IMR-90 (cell line): ENCODE data around the gene COL15A1. TPM values are rescaled to one million over a fixed set of nuclear protein-coding genes. Genes with fewer than 3 reads are reported as not detected.

ENCODE experiments used
- ATAC-seq: fragments of 200-7000 bp; cut with Tn5 transposase; 2 replicates; pipeline ENCODE4 v1.9.1; 2020; ENCODE audit warnings: low read depth, mild to moderate bottlenecking, moderate library complexity
- BruUV-seq: library from RNA; stranded (reverse); fragments of 400-500 nt; replicated peaks from 2 replicates; lab custom pipeline; 2021; lab: Mats Ljungman, UMichigan
- CTCF ChIA-PET: fragments of 300-600 bp; formaldehyde crosslinking; extraction: SDS; loops from one replicate; lab custom pipeline; 2021; ENCODE audit warnings: antibody characterized with exemption; lab: Yijun Ruan, JAX
- POLR2A ChIA-PET: fragments of 300-600 bp; sonication (Branson Sonifier 250); formaldehyde crosslinking; loops from one replicate; lab custom pipeline; 2022; ENCODE audit warnings: antibody characterized with exemption; ENCODE audit not compliant: unreplicated experiment; lab: Charles Lee
- DNase-seq: peaks from one replicate; pipeline ENCODE4 v3.0.0; 2013
- H2AFZ ChIP-seq: replicated peaks from 2 replicates; pipeline ENCODE3; 2013; ENCODE audit warnings: low read length, mild to moderate bottlenecking; ENCODE audit not compliant: poor library complexity
- H2AK5ac ChIP-seq: 2 replicates; pipeline ENCODE4 v1.6.1; 2013; ENCODE audit warnings: low read depth, low read length, inconsistent platforms
- H2AK9ac ChIP-seq: replicated peaks from 2 replicates; pipeline ENCODE3; 2013; ENCODE audit warnings: mild to moderate bottlenecking, low read depth, low read length, moderate library complexity; ENCODE audit not compliant: poor library complexity
- H2BK120ac ChIP-seq: 2 replicates; pipeline ENCODE4 v1.6.1; 2013; ENCODE audit warnings: low read depth, low read length, inconsistent platforms
- H2BK15ac ChIP-seq: 3 replicates; pipeline ENCODE4 v1.6.1; 2013; ENCODE audit warnings: low read depth, low read length, inconsistent platforms
- H2BK20ac ChIP-seq: 2 replicates; pipeline ENCODE4 v1.6.1; 2013; ENCODE audit warnings: low read depth, mild to moderate bottlenecking, inconsistent platforms, low read length, moderate library complexity
- H2BK5ac ChIP-seq: 2 replicates; pipeline ENCODE4 v1.6.1; 2013; ENCODE audit warnings: mild to moderate bottlenecking, low read depth, low read length, inconsistent platforms; ENCODE audit not compliant: poor library complexity, severe bottlenecking
- H3K14ac ChIP-seq: replicated peaks from 2 replicates; pipeline ENCODE4 v1.6.1; 2013; ENCODE audit warnings: low read depth, low read length, inconsistent platforms
- H3K18ac ChIP-seq: 2 replicates; pipeline ENCODE4 v1.6.1; 2013; ENCODE audit warnings: low read depth, low read length, control low read depth
- H3K23ac ChIP-seq: 2 replicates; pipeline ENCODE4 v1.6.1; 2013; ENCODE audit warnings: low read depth, low read length, inconsistent platforms
- H3K27ac ChIP-seq: 2 replicates; pipeline ENCODE4 v1.5.1; 2013; ENCODE audit warnings: mild to moderate bottlenecking, control low read depth, low read length; ENCODE audit not compliant: insufficient read depth
- H3K27me3 ChIP-seq: 2 replicates; pipeline ENCODE4 v1.6.1; 2013; ENCODE audit warnings: low read length; ENCODE audit not compliant: control insufficient read depth, insufficient read depth
- H3K36me3 ChIP-seq: 2 replicates; pipeline ENCODE4 v1.6.1; 2013; ENCODE audit warnings: low read length, mixed read lengths; ENCODE audit not compliant: control insufficient read depth, insufficient read depth
- H3K4ac ChIP-seq: 2 replicates; pipeline ENCODE4 v1.6.1; 2013; ENCODE audit warnings: low read depth, low read length, inconsistent platforms
- H3K4me1 ChIP-seq: 2 replicates; pipeline ENCODE4 v1.6.1; 2013; ENCODE audit warnings: low read length, mixed read lengths; ENCODE audit not compliant: control insufficient read depth, insufficient read depth
- H3K4me2 ChIP-seq: 2 replicates; pipeline ENCODE4 v1.6.1; 2013; ENCODE audit warnings: low read depth, mild to moderate bottlenecking, control low read depth, low read length, moderate library complexity
- H3K4me3 ChIP-seq: 2 replicates; pipeline ENCODE4 v1.5.1; 2013; ENCODE audit warnings: low read depth, mild to moderate bottlenecking, control low read depth, low read length, moderate library complexity; ENCODE audit not compliant: insufficient read depth
- H3K56ac ChIP-seq: 2 replicates; pipeline ENCODE4 v1.6.1; 2013; ENCODE audit warnings: low read length, inconsistent platforms; ENCODE audit not compliant: insufficient read depth; ENCODE audit errors: extremely low read depth
- H3K79me1 ChIP-seq, 2 experiments: 2 replicates each; pipeline ENCODE4 v1.6.1; 2013; ENCODE audit warnings: low read length in 2 of 2, inconsistent platforms in 1 of 2, low read depth in 1 of 2
- H3K9ac ChIP-seq: 2 replicates; pipeline ENCODE4 v1.6.1; 2013; ENCODE audit warnings: low read depth, low read length, control low read depth
- H3K9me1 ChIP-seq: 2 replicates; pipeline ENCODE4 v1.6.1; 2013; ENCODE audit warnings: low read length, inconsistent platforms; ENCODE audit not compliant: insufficient read depth
- H3K9me3 ChIP-seq: 2 replicates; pipeline ENCODE4 v1.6.1; 2013; ENCODE audit warnings: low read length; ENCODE audit not compliant: control insufficient read depth, insufficient read depth
- H4K20me1 ChIP-seq: 2 replicates; pipeline ENCODE4 v1.6.1; 2013; ENCODE audit warnings: low read length, inconsistent platforms; ENCODE audit not compliant: insufficient read depth
- H4K5ac ChIP-seq: 2 replicates; pipeline ENCODE4 v1.6.1; 2013; ENCODE audit warnings: mild to moderate bottlenecking, low read depth, low read length, control low read depth
- H4K8ac ChIP-seq, 2 experiments: 2 replicates each; pipeline ENCODE4 v1.6.1; 2013; ENCODE audit warnings: low read depth in 2 of 2, low read length in 2 of 2, control low read depth in 1 of 2, inconsistent platforms in 1 of 2
- H4K91ac ChIP-seq: 2 replicates; pipeline ENCODE4 v1.6.1; 2013; ENCODE audit warnings: low read depth, low read length, inconsistent platforms; ENCODE audit not compliant: insufficient read depth
- CEBPB ChIP-seq: IDR thresholded peaks from 2 replicates; pipeline ENCODE4 v1.6.1; 2012; ENCODE audit warnings: low read depth, low read length, improper control_type of control experiment
- CHD1 ChIP-seq: IDR thresholded peaks from 2 replicates; pipeline ENCODE4 v1.6.1; 2012; ENCODE audit warnings: low read depth, low read length, improper control_type of control experiment
- ELK1 ChIP-seq: fragments of 150-350 bp; IDR thresholded peaks from 2 replicates; pipeline ENCODE4 v1.6.1; 2016; ENCODE audit warnings: low read depth, mild to moderate bottlenecking, low read length, moderate library complexity, borderline replicate concordance
- FOS ChIP-seq: fragments of 150-350 bp; IDR thresholded peaks from 2 replicates; pipeline ENCODE4 v1.6.1; 2016; ENCODE audit warnings: low read depth, low read length
- MAFK ChIP-seq: IDR thresholded peaks from 2 replicates; pipeline ENCODE4 v1.6.1; 2012; ENCODE audit warnings: low read depth, low read length, improper control_type of control experiment
- MAZ ChIP-seq: IDR thresholded peaks from 2 replicates; pipeline ENCODE4 v1.6.1; 2012; ENCODE audit warnings: low read depth, mild to moderate bottlenecking, low read length, improper control_type of control experiment, moderate library complexity, borderline replicate concordance
- MXI1 ChIP-seq: IDR thresholded peaks from 2 replicates; pipeline ENCODE4 v1.6.1; 2012; ENCODE audit warnings: low read depth, mild to moderate bottlenecking, low read length, moderate library complexity, borderline replicate concordance
- NFE2L2 ChIP-seq: fragments of 150-350 bp; IDR thresholded peaks from 2 replicates; pipeline ENCODE4 v1.6.1; 2016; ENCODE audit warnings: low read depth, mild to moderate bottlenecking, low read length
- POLR2A ChIP-seq: IDR thresholded peaks from 2 replicates; pipeline ENCODE4 v1.6.1; 2012; ENCODE audit warnings: mild to moderate bottlenecking, low read depth, low read length
- RCOR1 ChIP-seq: IDR thresholded peaks from 2 replicates; pipeline ENCODE4 v1.6.1; 2012; ENCODE audit warnings: mild to moderate bottlenecking, low read length, improper control_type of control experiment; ENCODE audit not compliant: insufficient replicate concordance
- WGBS, 2 experiments: methylation state at CpG; one replicate each; pipeline versions ENCODE4 v1.1.5 to v1.1.7; 2013; ENCODE audit warnings: missing lambda C conversion rate in 2 of 2; ENCODE audit not compliant: insufficient read length in 1 of 2; ENCODE audit errors: extremely low coverage in 2 of 2; 5-methylcytosine and 5-hydroxymethylcytosine counted together
- dilution Hi-C: fragments of 300-500 bp; cut with HindIII; formaldehyde crosslinking; loops from one replicate; pipeline ENCODE4 v1.14.3; 2018; ENCODE audit warnings: low sequenced_read_pairs; ENCODE audit not compliant: unreplicated experiment
- in situ Hi-C: fragments of 300-500 bp; cut with MboI; formaldehyde crosslinking; loops from 3 replicates; pipeline ENCODE4 v1.14.3; 2019; ENCODE audit warnings: low sequenced_read_pairs, inconsistent platforms, mixed read lengths
- intact Hi-C: fragments of 100-400 bp; cut with micrococcal nuclease; formaldehyde crosslinking; loops from 2 replicates; pipeline ENCODE4 v1.10.0; 2022
- polyA plus RNA-seq, 3 experiments: library from polyadenylated mRNA; depleted of rRNA; stranded (reverse); fragments of >200 nt; gene quantifications; 2 replicates each; pipeline ENCODE4 v1.2.3, GENCODE V29; 2012; ENCODE audit warnings: low replicate concordance in 1 of 3
- total RNA-seq: library from RNA; depleted of rRNA; stranded (reverse); fragments of >200 nt; gene quantifications from 2 replicates; pipeline ENCODE4 v1.2.3, GENCODE V29; 2012

Gene COL15A1
- total and polyA plus RNA-seq, 2 of the 4 experiments (the other 2 are of a cell fraction) = 2.2 to 3.7 TPM

- intact Hi-C loops = no loop called here
- H3K9ac ChIP-seq = peak overlapping the region; percentile 16; the same call in 1 of the 2 replicates
- H2AFZ ChIP-seq = no peak overlapping the region
- no TSS peak for BruUV-seq
- peak overlapping the region; percentile 74 for H3K14ac ChIP-seq
- H3K27ac ChIP-seq = peak overlapping the region; percentile 64; the same call in 1 of the 2 replicates
- 100% methylated on average over 2 to 3 of the region's 7 CpGs for WGBS, 2 experiments
- ChIA-PET CTCF (no interaction called here), POLR2A (no interaction called here)
- H2BK20ac ChIP-seq = peak overlapping the region; percentile 84
- peak overlapping the region; percentile 60 for H4K91ac ChIP-seq
- peak overlapping the region; percentile 84 for H2BK120ac ChIP-seq
- no peak overlapping the region for H3K4me3 ChIP-seq
- TF ChIP-seq ELK1 (no peak), MAFK (no peak), CEBPB (no peak), RCOR1 (no peak), MAZ (no peak), FOS (no peak), MXI1 (no peak), POLR2A (no peak), CHD1 (no peak), NFE2L2 (no peak)
- H3K9me3 ChIP-seq = no peaks in the 10 kb centered on the region
- no peak overlapping the region for H3K56ac ChIP-seq
- H4K8ac ChIP-seq = peak overlapping the region; percentile 52 to 68; a peak in 3 of 4 replicates
- DNase-seq (no peak), ATAC-seq (no peak)
- H3K18ac ChIP-seq = peak overlapping the region; percentile 88
- no peak overlapping the region for H3K4me2 ChIP-seq
- H2BK5ac ChIP-seq = no peak overlapping the region
- peaks cover 0 to 10% of the 10 kb centered on the region in 2 experiments; a peak in 1 of 4 replicates for H3K79me1 ChIP-seq
- in situ Hi-C loops = no loop called here
- H4K5ac ChIP-seq = peak overlapping the region; percentile 82
- no peaks in the 10 kb centered on the region for H3K27me3 ChIP-seq
- dilution Hi-C loops = no loop called here
- peak overlapping the region; percentile 87; the same call in 2 of the 3 replicates for H2BK15ac ChIP-seq
- H4K20me1 ChIP-seq = 0 out of 2 replicates have a peak, but pooled peaks cover 3% of the 10 kb centered on the region
- H2AK5ac ChIP-seq = peak overlapping the region; percentile 97
- H3K9me1 ChIP-seq = peaks cover 24% of the 10 kb centered on the region
- H3K4ac ChIP-seq = peak overlapping the region; percentile 74
- no peak overlapping the region for H2AK9ac ChIP-seq
- H3K23ac ChIP-seq = peak overlapping the region; percentile 36; the same call in 1 of the 2 replicates
- peaks cover 24% of the 10 kb centered on the region; the same call in 1 of the 2 replicates for H3K36me3 ChIP-seq
- H3K4me1 ChIP-seq = peaks cover 24% of the 10 kb centered on the region
Observed at GRCh38 chr9:99037769-99038483, 94.2 kb downstream of the COL15A1 start.
